GM21576 (cell line): ENCODE measurements around the gene LPAR3.
A peak's percentile ranks its signal among the peaks of the same experiment; 100 is the strongest.

ENCODE experiments used
- ATAC-seq: cut with Tn5 transposase; IDR thresholded peaks from one replicate; pipeline ENCODE4 v1.9.1; 2021; ENCODE audit warnings: mild to moderate bottlenecking, moderate library complexity; ENCODE audit not compliant: unreplicated experiment

LPAR3 gene

DNA sequence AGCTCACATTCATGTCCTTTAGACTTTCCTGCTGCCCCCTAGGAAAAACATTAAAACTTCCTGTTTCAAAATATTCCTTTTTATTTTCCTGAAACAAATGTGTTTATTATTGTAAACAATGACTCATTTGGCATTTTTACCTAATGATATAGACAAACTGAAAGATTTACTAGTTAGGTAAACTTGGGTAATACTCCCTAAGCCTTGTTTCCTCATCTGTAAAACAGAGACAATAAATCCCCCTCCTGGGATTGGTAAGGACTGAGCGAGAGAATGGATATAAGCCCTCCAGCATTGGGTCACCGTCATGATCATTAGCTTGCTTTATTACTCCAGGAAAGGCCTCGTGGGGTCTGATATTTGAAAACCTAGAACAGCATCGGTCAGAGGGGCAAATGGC is 59.8 kb downstream of the LPAR3 start:
- ATAC-seq: no peak

DNA sequence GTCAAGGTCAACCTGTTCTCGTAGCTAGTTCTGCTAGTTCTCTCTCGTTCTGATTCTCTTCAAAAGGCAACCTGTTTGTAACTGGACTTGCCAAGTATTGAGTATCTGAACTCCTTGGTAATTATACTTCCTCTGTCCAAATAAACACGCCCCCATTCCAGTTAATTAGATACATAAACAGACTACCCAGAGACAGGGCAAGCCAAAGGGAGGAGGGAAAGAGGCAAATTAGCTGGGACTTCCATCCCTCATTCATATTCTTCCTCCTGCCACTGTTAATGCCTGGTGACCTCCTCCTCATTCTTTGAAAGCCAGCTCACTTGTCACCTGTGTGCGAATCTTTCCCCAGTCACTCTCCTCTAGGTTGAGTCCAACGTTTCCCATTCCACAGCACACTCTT is 62.9 kb downstream of the LPAR3 start:
- no peak for ATAC-seq

DNA sequence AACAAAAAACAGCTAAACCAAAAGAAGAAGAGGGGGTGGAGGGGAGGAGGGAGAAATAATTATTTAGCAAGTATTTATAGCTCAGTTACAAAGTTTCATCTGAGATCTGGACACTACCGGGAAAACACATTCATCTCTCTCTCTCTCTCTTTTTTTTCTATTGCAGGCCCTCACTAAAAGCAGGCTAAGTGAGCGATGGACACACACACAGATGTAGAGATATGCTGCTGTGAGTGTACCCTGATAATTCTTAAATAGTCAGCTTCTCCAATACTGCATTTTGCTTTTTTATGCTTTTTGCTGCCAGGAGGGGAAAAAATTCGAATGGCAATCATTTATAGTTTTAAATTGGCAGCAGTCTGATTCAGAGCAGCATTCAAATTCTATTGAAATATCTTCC is 65.0 kb downstream of the LPAR3 start:
- ATAC-seq: no peak

DNA sequence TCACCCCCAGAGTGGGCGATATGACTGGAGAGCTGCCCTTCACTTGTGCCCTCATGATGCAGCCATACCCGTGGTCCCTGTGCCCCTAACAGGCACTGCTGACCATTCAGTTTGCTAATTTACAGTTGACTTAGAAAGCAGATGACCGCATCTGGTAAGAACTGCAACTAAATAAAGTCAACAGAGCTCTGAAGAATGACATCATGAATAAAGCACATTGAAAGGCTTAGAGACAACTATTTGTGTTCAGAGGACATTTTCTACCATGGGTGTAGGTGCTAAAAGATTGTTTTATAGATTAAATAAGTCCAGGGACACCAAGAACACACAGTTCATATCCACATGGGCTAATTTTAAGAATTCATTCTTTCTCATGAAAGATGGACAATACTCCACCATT is 65.5 kb downstream of the LPAR3 start:
- no peak for ATAC-seq

DNA sequence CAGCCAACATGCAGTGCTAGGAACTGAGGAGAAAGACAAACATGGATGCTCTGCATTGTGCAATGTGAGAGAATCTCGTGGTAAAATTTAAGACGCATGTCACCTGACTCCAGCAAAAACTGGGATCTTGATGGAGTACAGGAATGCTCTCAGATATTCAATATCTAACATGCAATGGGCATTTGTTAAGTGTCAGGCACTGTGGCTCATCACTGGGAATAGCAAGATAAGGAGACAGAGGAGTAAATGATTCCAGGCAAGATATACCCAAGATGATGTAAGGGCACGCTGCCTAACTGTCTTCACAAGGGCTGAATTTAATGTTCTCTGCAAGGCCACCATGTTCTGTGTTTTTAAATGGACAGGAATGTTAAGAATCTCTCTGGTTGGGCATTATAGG is 67.8 kb downstream of the LPAR3 start:
- ATAC-seq: no peak

DNA sequence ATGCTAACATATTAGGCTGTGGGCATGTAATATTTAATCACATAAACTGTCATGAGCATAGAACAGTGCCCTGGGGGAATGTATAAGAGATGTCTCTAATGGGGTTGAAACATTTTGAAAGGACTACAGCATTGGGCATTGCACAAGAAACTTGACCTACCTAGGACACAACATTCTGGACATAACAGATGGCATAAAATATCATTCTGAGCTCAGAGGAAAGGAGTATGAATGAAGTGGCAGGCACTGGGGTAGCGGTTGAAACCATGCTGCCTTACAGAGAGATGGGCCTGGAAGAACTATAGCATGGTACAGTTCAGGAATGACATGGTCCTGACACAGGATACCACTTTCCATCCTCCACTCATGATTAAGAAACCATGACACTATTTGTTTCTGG is 69.0 kb downstream of the LPAR3 start:
- no peak for ATAC-seq

DNA sequence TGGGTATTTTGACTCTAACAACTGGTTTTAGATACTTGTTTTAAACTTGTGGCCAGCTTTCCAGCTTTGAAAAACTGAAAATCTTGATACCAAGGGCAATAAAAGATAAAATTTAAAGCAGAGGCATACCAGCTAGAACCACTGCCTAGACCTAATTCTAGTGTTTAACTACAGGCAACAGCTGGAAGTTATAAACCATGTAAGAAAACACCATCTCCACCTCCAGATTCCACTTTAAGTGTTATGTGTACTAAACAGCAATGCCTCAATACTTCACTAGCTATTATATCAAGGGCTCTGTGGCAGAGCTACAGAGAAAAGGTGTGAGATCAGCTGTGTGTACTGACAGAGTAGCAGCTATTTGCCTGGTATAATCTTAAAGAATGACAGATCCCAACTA is 69.5 kb downstream of the LPAR3 start:
- ATAC-seq: no peak

DNA sequence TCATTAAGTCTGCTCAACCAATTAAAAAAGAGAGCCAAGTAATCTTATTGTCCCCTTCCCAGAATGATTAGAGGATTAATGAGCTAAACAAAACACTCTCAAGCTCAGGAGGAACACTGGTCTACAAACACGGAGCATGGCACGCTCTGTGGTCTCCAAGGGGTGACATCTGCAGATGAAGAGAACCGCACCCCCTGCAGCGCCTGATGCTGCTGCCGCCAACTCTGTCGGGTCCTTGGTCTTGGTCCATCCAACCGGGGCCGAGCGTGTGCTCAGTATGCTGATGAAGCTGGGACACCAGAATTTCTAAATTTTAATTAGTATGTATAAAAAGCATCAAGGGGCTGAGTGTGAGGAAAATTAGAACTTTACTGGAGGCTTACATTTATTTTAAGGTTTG is 82.7 kb downstream of the LPAR3 start:
- no peak for ATAC-seq

DNA sequence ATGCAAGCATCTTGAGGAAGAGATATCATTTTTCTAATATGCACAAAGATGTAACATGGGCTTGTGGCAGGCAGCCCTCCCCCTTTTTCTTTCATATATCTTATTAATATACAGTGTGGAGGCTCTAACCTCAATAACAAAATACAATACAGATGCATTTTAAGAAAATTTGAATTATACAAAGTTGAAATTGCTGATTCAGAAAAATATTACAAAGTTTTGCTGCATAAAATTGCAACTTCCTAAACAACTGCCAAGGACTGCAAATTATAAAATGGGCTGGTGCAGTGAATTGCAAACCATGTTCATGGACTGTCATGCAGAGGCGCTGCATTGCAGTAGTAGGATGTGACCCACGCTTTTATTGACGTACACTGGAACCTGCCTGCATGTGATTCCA is 84.0 kb downstream of the LPAR3 start:
- ATAC-seq: no peak

DNA sequence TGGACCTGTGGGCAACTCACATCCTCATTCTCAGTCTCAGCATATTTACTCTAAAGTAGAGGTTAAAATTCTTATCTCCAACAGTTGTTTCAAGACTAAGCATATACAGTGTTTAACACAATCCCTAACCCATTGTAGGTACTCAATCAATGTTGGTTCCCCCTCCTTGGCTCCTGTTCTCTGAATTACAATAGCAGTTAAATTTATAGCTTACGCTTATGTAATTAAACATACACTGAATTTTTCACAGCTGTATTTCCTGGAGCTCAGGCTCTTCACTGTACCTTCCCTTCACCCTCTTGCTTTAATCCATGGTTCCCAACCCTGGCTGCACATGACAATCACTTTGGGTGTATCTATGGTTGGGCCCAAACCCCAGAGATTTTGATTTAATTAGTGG is 89.4 kb downstream of the LPAR3 start:
- no peak for ATAC-seq

DNA sequence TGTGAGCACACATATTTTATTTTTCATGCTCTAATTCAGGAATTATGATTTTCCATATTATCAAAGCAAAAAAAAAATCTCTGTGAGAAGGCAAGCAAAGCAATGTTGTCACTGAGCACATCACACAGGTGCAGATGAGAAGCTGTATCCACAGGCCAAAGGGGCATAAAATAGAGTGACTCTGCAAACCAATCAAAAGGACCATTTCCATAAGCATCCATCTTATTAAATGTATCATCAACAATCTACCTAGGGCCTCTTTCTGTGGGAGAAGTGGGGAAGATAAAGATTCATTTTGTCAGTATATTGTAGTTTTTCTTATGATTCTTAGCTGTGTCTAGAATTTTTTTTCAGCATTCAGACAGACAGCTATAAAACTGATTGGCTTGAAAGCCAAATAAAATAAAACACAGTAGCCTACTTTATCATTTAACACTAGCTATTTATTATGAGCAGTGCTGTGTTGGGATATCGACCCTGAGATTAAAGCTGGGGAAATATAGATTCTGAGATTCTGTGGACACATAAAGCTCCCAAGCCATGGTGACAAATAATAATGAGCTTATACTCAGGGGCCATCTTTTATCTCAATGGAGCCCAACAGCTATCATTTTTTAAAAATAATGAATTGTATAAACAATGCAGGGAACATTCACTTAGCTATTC is 90.3 kb downstream of the LPAR3 start:
- no peak for ATAC-seq

DNA sequence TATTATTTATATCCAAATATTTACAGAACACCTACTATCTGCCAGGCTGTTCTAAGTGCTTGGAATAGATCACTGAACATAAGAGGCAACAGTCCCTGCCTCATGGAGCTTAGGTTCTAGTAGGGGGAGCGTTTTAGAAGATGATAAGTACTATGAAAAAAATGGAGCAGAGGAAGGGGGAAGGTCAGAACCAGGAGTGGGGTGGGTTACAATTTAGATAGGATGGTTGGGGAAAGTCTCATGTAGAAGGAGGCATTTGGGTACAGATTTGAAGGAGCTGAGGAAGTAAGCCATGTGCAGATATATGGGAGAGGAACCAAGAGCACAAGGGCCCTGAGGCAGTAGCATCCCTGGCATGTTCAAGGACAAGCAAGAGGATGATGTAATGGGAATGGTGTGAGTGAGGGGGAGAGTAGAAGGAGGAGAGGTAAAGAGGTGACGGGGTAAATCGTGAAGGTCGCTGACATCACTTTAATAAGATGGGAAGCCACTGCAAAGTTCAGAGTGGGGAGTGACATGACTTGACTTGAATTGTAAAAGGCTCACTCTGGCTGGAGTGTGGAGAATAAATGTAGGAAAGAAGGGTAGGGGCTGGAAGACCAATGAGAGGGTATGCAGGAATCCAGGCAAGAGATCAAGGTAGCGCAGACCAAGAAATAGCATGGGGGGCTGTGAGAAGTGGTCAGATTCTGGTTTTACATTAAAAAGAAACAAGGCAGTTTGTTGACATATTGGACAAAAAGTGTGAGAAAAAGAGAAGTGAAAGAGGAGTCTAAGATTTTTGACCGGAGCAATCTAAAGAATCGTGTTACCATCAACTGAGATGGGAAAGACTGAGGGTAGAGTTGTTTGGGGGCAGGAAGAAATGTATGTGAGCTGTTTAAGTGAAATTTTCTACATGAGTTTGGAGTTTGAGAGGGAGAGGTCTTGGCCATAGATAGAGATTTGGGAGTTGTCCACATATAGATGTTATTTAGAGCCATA is 92.6 kb downstream of the LPAR3 start:
- ATAC-seq: no peak

DNA sequence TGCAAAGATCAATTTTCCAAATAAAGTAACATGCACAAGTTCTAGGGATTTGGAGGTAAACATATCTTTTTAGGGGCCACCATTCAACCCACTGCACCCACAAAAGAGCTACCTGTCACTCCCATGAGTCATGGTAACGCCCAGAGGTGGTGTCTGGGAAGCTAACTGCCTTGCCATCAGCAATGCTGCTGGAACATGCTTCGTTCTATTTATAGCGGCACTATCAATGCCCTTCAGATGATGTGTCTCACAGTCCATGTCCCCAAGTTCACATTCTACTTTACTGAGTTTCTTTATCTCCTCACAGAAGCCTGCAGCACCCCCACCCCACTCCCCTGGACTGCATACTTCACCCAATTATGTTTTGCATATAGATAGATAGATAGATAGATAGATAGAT is 95.4 kb downstream of the LPAR3 start:
- ATAC-seq: no peak

DNA sequence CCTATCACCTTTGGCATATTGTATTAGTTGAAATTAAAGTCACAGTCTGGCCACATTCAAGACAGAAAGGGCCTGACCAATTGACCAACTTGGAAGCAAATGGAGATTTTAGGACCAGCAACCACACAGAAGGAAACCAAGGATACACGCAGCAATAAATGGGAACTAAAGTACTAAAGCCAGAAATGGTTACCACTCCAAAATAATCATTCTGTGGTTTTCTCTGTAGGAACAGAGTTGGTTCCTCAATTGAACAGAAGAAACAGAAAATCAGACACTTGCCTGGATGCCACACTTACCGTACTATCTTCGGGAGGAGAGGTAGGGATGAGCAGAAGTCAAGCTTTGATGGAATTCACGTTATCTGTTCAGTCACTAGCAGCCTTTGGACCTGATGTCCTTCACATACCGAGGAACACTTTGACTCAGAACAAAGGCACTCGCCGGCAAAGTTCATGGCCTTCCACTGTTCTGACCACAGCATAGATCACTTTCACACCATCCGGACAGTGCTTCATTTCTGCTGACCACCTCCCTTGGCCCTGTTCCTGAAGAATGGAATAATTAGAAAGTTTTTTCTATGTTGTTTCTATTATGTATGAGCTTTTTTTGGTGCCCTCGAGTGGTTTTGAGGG is 96.9 kb downstream of the LPAR3 start:
- ATAC-seq: no peak

DNA sequence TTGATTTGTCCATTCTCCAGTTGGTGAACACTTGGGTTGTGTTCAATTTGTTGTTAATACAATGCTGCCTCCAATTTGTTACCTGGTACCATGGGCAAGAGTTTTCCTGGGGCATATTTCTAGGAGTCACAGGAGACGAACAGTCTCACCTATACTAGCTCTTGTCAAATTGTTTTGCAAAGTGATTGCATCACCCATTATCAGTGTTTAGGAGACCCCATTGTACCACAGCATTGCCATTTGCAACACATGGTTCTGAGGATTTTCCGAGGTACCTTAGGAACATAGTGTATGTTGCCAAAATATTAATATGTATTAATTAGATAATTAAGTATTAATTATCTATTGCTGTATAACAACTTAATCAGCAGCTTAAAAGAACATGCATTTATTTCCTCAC is 97.8 kb downstream of the LPAR3 start:
- ATAC-seq: no peak

DNA sequence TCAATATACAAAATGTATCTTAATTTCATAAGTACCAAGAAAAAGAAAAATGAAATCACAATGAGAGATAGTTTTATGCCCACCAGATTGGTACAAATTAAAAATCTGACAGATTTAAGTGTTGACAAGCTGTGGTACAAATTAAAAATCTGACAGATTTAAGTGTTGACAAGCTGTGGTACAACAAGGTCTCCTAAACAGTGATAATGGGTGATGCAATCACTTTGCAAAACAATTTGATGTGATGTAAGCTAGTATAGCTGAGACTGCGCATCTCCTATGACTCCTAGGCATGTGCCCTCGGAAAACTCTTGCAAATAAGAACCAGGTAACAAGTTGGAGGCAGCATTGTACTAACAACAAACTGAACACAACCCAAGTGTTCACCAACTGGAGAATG is 100.6 kb downstream of the LPAR3 start:
- ATAC-seq: no peak

DNA sequence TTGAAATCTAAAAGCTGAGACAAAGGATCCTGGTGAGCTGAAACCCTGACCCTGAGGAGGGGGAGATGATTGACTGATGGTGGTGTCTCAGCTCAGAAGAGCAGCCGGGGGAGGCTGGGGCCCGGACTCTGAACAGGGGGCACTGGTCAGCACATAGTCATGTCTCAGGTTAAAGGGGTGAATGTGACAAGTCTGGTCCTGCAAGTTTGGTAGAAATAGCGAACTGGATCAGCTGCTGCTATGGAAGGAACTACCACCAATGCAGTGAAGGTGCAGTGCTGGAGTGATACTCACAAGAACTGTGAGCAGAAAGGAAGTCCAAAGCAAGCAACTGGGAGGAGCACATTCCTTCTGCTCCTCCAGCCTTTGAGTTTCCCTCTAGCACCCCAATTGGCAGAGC is 104.0 kb downstream of the LPAR3 start:
- ATAC-seq: no peak

DNA sequence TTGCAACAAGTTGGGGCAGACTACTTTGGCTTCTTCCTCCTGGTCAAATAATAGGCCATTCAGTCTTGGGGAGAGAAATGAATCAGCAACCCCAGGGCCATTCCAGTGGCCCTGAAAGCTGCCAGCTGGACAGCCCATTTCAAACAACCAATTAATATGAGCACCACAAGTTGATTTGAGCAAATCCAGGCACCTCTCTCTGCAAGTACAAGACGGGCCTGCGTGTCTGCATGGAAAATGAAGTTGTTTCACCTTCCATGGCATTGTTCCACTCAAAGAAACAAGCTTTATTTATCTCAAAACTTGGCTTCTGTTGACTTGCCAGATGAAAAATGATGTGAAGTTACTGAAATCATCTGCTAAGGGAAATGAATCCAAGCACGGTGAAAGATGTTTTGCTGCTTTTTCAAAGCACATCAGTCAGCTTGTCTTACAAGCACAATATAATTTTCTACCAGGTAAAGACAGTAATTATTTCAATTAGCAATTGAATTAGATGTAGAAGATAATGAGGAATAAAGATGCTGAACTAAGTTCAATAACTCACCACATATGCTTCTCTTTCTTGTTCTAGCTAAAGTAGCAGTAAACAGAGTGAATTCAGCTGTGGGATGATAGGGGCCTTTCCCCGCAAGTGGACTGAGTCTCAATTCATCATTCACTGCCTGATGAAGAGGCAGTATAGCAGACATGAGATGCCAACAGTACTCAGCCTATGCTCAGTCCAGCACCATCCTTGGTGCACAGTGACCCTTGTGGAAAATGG is 107.6 kb downstream of the LPAR3 start:
- ATAC-seq: no peak

DNA sequence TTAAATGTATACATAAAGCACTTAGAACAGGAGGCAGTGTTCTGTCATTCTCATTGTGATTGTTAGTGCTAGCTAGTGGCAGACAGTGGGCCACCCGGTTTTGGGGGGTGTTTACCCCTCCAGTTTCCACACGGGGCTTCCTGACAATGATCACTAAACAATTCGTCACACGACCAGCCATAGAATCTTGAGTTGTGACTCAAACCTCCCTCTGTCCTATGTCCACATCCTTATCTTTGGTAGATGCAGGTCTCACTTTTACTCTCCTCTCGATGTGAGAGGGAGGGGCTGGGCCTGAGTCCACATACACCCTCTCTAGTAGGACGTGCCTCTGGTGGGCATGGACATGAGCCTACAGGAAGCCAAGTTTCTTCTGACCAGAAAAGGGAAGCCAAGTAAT is 110.1 kb downstream of the LPAR3 start:
- ATAC-seq: no peak

DNA sequence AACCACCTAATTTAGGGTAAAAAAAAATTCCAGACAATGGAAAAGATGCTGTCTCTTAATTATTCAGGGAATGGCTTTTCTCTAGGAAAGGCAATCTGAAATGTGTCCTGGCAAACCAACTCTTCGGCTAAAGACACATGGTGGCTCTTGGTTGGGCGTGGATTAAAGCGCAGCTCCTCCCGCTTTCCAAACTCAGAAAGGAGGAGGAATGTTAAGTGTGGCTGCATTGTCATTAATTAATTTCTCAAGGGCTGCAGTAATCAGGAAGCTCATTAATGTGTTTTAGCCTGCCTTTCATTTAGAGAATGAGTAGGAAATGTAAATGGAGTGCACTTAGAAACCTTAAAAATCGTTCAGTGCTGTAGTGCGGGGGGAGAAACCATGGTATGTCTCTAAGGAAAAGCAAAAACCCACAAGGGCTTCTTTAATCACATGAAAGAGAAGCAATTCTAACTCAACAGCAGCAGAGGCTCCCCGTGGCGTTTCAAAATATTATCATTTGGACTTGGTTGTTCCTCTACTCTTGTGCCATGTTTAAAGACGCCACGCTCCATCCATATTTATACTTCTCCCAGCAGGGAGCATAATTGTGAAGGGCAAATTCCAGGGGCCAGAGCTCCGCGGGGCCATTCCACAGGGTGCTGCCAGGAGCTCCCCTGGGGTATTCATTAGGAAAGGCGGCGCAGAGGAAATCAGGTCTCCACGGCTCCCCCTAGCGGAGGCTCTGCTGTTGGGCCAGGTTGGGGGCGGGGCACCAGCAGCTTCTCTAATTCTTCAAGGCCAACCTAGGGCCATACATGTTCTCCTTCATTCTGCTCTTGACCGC is 110.8 kb downstream of the LPAR3 start:
- peak; percentile 81 for ATAC-seq
